Esophagus muscularis mucosa (tissue), 4 donors: ENCODE data around the gene KLHL13. TPM values are rescaled to one million over a fixed set of nuclear protein-coding genes. Genes with fewer than 3 reads are reported as not detected.

Experiments used
- DNase-seq: peaks from one replicate; pipeline ENCODE4 v3.0.0-alpha.2; 2017; ENCODE audit errors: extremely low spot score
- H3K27ac ChIP-seq, 4 donors: fragments of 200-600 bp; sonication (generic); replicated peaks in 1 of 4; 1 replicate in 3 of 4; 2 replicates in 1 of 4; pipeline ENCODE4 v1.5.1; 2016 to 2019; ENCODE audit warnings: mild to moderate bottlenecking in 1 of 4
- H3K27me3 ChIP-seq, 4 donors: fragments of 200-600 bp; sonication (generic); one replicate each; pipeline versions ENCODE4 v1.5.1 to v1.6.0; 2016 to 2019
- H3K36me3 ChIP-seq, 4 donors: fragments of 200-600 bp; sonication (generic); one replicate each; pipeline ENCODE4 v1.5.1; 2016 to 2019
- H3K4me1 ChIP-seq, 4 donors: fragments of 200-600 bp; sonication (generic); one replicate each; pipeline ENCODE4 v1.5.1; 2016 to 2019
- H3K4me3 ChIP-seq, 4 donors: fragments of 200-600 bp; sonication (generic); 1 replicate in 2 of 4; 2 replicates in 2 of 4; pipeline ENCODE4 v1.5.1; 2016 to 2019; ENCODE audit warnings: mild to moderate bottlenecking in 4 of 4, moderate library complexity in 1 of 4
- H3K9me3 ChIP-seq, 4 donors: fragments of 200-600 bp; sonication (generic); 1 replicate in 3 of 4; 2 replicates in 1 of 4; pipeline ENCODE4 v1.5.1; 2016 to 2019
- EP300 ChIP-seq: sonication (generic); formaldehyde crosslinking; IDR thresholded peaks from one replicate; pipeline ENCODE4 v1.6.1; 2017; ENCODE audit warnings: antibody characterized with exemption
- POLR2A ChIP-seq: fragments of 450-650 bp; IDR thresholded peaks from one replicate; pipeline ENCODE4 v1.6.1; 2017; ENCODE audit warnings: antibody characterized with exemption, moderate library complexity, mild to moderate bottlenecking, low read depth
- POLR2AphosphoS5 ChIP-seq, 2 donors: sonication (generic); formaldehyde crosslinking; IDR thresholded peaks; one replicate each; pipeline ENCODE4 v1.6.1; 2017; ENCODE audit warnings: antibody characterized with exemption in 2 of 2
- WGBS: methylation state at CpG from one replicate; pipeline ENCODE4 v1.1.5; 2018; 5-methylcytosine and 5-hydroxymethylcytosine counted together
- intact Hi-C: fragments of 100-400 bp; cut with DNase I; formaldehyde crosslinking; loops from one replicate; pipeline ENCODE4 v1.15.1; 2023
- total RNA-seq, 4 donors: library from RNA; depleted of rRNA; stranded (reverse); fragments of >200 nt; gene quantifications; one replicate each; pipeline versions ENCODE4 v1.1.0 to v1.2.1, GENCODE V29; 2016
- TF ChIP-seq, protein P1 (sequence below), 3 experiments: fragments of 200-600 bp in 2 of 3; fragments of 450-650 bp in 1 of 3; sonication (generic) in 2 of 3; IDR thresholded peaks; one replicate each; pipeline ENCODE4 v1.5.1; 2017 to 2019; ENCODE audit warnings: antibody characterized with exemption in 3 of 3, mild to moderate bottlenecking in 2 of 3, moderate library complexity in 1 of 3

The KLHL13 gene
- total RNA-seq, 4 donors from 2014 or later, result 12.3 to 18.0 (median 15.7) TPM

DNA sequence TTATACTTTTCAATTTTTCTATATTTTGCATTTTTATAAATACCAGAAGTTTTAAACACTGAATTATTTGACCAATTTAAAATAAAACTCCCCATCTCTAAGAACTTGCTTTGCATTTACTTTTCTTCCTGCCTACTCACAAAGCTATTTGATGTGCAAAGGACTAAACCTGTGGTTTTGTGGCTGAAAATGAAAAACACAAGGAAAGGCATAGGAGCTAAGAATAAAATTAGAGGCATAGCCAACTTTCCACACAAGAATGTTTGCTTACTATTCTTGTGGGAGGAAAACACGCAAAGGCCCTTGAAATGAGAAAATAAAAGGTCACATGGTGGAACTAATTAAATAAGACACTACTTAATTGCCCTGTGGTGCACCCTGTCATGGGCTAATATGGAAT is 221.2 kb downstream of the KLHL13 start:
- no peaks in the 10 kb centered on the region for H3K4me1 ChIP-seq
- WGBS, result 47% methylated on average over 1 of the region's 1 CpG
- DNase-seq, result no peak
- TF ChIP-seq POLR2AphosphoS5 (IDR thresholded peaks at IDR 0.05) (no peak), POLR2A (no peak), EP300 (no peak)
- TF ChIP-seq, protein P1, sequence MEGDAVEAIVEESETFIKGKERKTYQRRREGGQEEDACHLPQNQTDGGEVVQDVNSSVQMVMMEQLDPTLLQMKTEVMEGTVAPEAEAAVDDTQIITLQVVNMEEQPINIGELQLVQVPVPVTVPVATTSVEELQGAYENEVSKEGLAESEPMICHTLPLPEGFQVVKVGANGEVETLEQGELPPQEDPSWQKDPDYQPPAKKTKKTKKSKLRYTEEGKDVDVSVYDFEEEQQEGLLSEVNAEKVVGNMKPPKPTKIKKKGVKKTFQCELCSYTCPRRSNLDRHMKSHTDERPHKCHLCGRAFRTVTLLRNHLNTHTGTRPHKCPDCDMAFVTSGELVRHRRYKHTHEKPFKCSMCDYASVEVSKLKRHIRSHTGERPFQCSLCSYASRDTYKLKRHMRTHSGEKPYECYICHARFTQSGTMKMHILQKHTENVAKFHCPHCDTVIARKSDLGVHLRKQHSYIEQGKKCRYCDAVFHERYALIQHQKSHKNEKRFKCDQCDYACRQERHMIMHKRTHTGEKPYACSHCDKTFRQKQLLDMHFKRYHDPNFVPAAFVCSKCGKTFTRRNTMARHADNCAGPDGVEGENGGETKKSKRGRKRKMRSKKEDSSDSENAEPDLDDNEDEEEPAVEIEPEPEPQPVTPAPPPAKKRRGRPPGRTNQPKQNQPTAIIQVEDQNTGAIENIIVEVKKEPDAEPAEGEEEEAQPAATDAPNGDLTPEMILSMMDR (IDR thresholded peaks at IDR 0.05), result no peak
- H3K4me3 ChIP-seq, result no peak overlapping the region
- no peaks in the 10 kb centered on the region for H3K9me3 ChIP-seq
- H3K27ac ChIP-seq, result no peak overlapping the region
- no peaks in the 10 kb centered on the region for H3K36me3 ChIP-seq
- intact Hi-C loops, result no loop called here
- H3K27me3 ChIP-seq, result no peaks in the 10 kb centered on the region

- H3K27ac ChIP-seq, result no peak overlapping the region
- peaks cover 0 to 4% (median 0%) of the 10 kb centered on the region in 4 donors for H3K4me1 ChIP-seq
- no peak overlapping the region for H3K4me3 ChIP-seq
- WGBS, result 62% methylated on average over 1 of the region's 1 CpG
- no peaks in the 10 kb centered on the region for H3K27me3 ChIP-seq
- intact Hi-C loops, result no loop called here
- H3K9me3 ChIP-seq, result no peaks in the 10 kb centered on the region
- TF ChIP-seq POLR2AphosphoS5 (IDR thresholded peaks at IDR 0.05), result no peak
- TF ChIP-seq POLR2A, result no peak
- TF ChIP-seq, protein P1 (IDR thresholded peaks at IDR 0.05), result no peak
- no peak for TF ChIP-seq EP300
- DNase-seq, result no peak
- no peaks in the 10 kb centered on the region for H3K36me3 ChIP-seq
These were observed 224.1 kb downstream of the KLHL13 start for GRCh38 chrX:117892469-117892868.

- DNase-seq, result no peak
- H3K27ac ChIP-seq, result no peak overlapping the region
- no peaks in the 10 kb centered on the region for H3K36me3 ChIP-seq
- TF ChIP-seq EP300, result no peak
- TF ChIP-seq, protein P1 (IDR thresholded peaks at IDR 0.05), result no peak
- TF ChIP-seq POLR2A, result no peak
- no peak for TF ChIP-seq POLR2AphosphoS5 (IDR thresholded peaks at IDR 0.05)
- intact Hi-C loops, result no loop called here
- no peaks in the 10 kb centered on the region for H3K27me3 ChIP-seq
- no peaks in the 10 kb centered on the region for H3K4me1 ChIP-seq
- no peak overlapping the region for H3K4me3 ChIP-seq
- H3K9me3 ChIP-seq, result peaks cover 0 to 8% (median 0%) of the 10 kb centered on the region in 4 donors
- 83% methylated on average over 1 of the region's 1 CpG for WGBS
These were observed 244.8 kb downstream of the KLHL13 start for GRCh38 chrX:117871796-117872195.

DNA sequence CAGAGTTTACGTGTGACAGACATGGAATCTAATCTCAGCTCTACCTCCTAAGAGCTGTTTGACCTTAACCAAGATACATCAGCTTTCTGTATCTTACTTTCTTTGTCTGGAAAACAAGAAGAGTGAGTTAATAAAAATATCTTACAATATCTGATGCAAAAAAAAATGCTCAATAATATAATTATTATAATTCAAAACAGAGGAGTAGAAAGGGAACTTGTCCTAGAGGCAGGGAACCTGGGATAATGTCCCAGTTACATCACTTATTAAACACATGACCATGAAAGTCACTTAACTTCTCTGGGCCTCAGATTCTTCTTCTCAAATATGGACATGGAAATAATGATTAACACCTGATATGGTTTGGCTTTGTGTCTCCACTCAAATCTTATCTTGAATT is 256.1 kb downstream of the KLHL13 start:
- intact Hi-C loops, result no loop called here
- Histone ChIP-seq H3K4me3 (no peak overlapping the region), H3K27me3 (no peaks in the 10 kb centered on the region), H3K27ac (no peak overlapping the region), H3K36me3 (no peaks in the 10 kb centered on the region), H3K9me3 (no peaks in the 10 kb centered on the region), H3K4me1 (no peaks in the 10 kb centered on the region)
- DNase-seq, result no peak
- WGBS, result 78% methylated on average over 1 of the region's 1 CpG
- TF ChIP-seq POLR2A, result no peak
- TF ChIP-seq EP300, result no peak
- no peak for TF ChIP-seq POLR2AphosphoS5 (IDR thresholded peaks at IDR 0.05)
- TF ChIP-seq, protein P1 (IDR thresholded peaks at IDR 0.05), result no peak

GRCh38 chrX:117854806-117855205 is 261.8 kb downstream of the KLHL13 start:
- TF ChIP-seq POLR2A (no peak), POLR2AphosphoS5 (IDR thresholded peaks at IDR 0.05) (no peak), EP300 (no peak)
- TF ChIP-seq, protein P1 (IDR thresholded peaks at IDR 0.05), result no peak
- no peak overlapping the region for H3K4me3 ChIP-seq
- H3K36me3 ChIP-seq, result no peaks in the 10 kb centered on the region
- no peak overlapping the region for H3K27ac ChIP-seq
- H3K4me1 ChIP-seq, result no peaks in the 10 kb centered on the region
- H3K9me3 ChIP-seq, result no peaks in the 10 kb centered on the region
- 60% methylated on average over 1 of the region's 2 CpGs for whole genome bisulfite sequencing
- no peak for DNase-seq
- intact Hi-C loops, result no loop called here
- H3K27me3 ChIP-seq, result no peaks in the 10 kb centered on the region
